Osteocyte (in vitro differentiated cells): ENCODE measurements around the gene POLRMT. TPM values are rescaled to one million over a fixed set of nuclear protein-coding genes. Genes with fewer than 3 reads are reported as not detected.

ENCODE experiments used
- DNase-seq: peaks from one replicate; pipeline ENCODE4 v3.0.0; 2021; ENCODE audit warnings: mixed read lengths; ENCODE audit not compliant: unreplicated experiment; ENCODE audit errors: extremely low spot score
- H3K27ac Mint-ChIP-seq: one replicate; pipeline ENCODE4 v1.8.0; 2021; ENCODE audit warnings: mild to moderate bottlenecking, mixed read lengths; ENCODE audit not compliant: unreplicated experiment
- H3K27me3 Mint-ChIP-seq: one replicate; pipeline ENCODE4 v1.8.0; 2021; ENCODE audit warnings: mixed read lengths; ENCODE audit not compliant: unreplicated experiment
- H3K36me3 Mint-ChIP-seq: one replicate; pipeline ENCODE4 v1.8.0; 2021; ENCODE audit warnings: mixed read lengths; ENCODE audit not compliant: unreplicated experiment
- H3K4me1 Mint-ChIP-seq: one replicate; pipeline ENCODE4 v1.8.0; 2021; ENCODE audit warnings: mixed read lengths; ENCODE audit not compliant: unreplicated experiment
- H3K4me3 Mint-ChIP-seq: one replicate; pipeline ENCODE4 v1.8.0; 2021; ENCODE audit warnings: mild to moderate bottlenecking, moderate library complexity, mixed read lengths; ENCODE audit not compliant: unreplicated experiment
- H3K9me3 Mint-ChIP-seq: one replicate; pipeline ENCODE4 v1.8.0; 2021; ENCODE audit warnings: mixed read lengths; ENCODE audit not compliant: unreplicated experiment
- total RNA-seq: library from RNA; stranded (reverse); gene quantifications from 2 replicates; pipeline ENCODE4 v1.2.1, GENCODE V29; 2021
- TF ChIP-seq, protein P1 (sequence below): fragments of 200-600 bp; sonication (generic); IDR thresholded peaks from 2 replicates; pipeline ENCODE4 v1.5.0; 2021; ENCODE audit warnings: antibody characterized with exemption, mild to moderate bottlenecking, moderate library complexity

The POLRMT gene
- total RNA-seq, 1 donor from 2014 or later, result 44.6 TPM

- Mint-ChIP-seq H3K4me1 (peaks cover 18% of the 10 kb centered on the region), H3K27ac (no peak overlapping the region), H3K27me3 (no peaks in the 10 kb centered on the region), H3K36me3 (peaks cover 6% of the 10 kb centered on the region), H3K4me3 (no peak overlapping the region), H3K9me3 (no peaks in the 10 kb centered on the region)
- no peak for DNase-seq
- TF ChIP-seq, protein P1, sequence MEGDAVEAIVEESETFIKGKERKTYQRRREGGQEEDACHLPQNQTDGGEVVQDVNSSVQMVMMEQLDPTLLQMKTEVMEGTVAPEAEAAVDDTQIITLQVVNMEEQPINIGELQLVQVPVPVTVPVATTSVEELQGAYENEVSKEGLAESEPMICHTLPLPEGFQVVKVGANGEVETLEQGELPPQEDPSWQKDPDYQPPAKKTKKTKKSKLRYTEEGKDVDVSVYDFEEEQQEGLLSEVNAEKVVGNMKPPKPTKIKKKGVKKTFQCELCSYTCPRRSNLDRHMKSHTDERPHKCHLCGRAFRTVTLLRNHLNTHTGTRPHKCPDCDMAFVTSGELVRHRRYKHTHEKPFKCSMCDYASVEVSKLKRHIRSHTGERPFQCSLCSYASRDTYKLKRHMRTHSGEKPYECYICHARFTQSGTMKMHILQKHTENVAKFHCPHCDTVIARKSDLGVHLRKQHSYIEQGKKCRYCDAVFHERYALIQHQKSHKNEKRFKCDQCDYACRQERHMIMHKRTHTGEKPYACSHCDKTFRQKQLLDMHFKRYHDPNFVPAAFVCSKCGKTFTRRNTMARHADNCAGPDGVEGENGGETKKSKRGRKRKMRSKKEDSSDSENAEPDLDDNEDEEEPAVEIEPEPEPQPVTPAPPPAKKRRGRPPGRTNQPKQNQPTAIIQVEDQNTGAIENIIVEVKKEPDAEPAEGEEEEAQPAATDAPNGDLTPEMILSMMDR, result no peak
Observed at GRCh38 chr19:582497-583197, 50.7 kb downstream of the POLRMT start.

- Mint-ChIP-seq H3K27ac (no peak overlapping the region), H3K4me1 (peaks cover 23% of the 10 kb centered on the region), H3K9me3 (no peaks in the 10 kb centered on the region), H3K4me3 (no peak overlapping the region), H3K27me3 (no peaks in the 10 kb centered on the region), H3K36me3 (peaks cover 6% of the 10 kb centered on the region)
- TF ChIP-seq, protein P1, result no peak
- no peak for DNase-seq
Observed at GRCh38 chr19:581399-582111, 51.8 kb downstream of the POLRMT start.

GRCh38 chr19:580274-580835 is 53.0 kb downstream of the POLRMT start:
- Mint-ChIP-seq H3K9me3 (no peaks in the 10 kb centered on the region), H3K36me3 (peaks cover 6% of the 10 kb centered on the region), H3K4me1 (peaks cover 26% of the 10 kb centered on the region), H3K27ac (no peak overlapping the region), H3K4me3 (no peak overlapping the region), H3K27me3 (no peaks in the 10 kb centered on the region)
- DNase-seq, result no peak
- TF ChIP-seq, protein P1, result no peak

DNA sequence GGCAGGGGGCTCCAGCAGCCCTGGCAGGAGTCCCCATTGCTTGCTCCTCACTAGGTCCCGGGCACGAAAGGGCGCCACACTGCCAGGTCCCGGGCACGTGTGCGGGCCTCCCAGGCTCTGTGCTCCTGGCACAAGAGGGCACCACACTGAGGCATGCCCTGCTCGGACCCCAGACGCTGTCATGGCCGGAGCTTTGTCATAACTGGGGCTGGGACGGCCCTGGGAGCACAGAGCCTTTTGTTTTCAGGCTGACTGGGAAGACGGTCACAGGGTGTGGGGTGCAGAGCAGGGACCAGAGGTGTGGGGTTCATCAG is 53.5 kb downstream of the POLRMT start:
- TF ChIP-seq, protein P1, result no peak
- no peak for DNase-seq
- Mint-ChIP-seq H3K4me3 (no peak overlapping the region), H3K36me3 (peaks cover 6% of the 10 kb centered on the region), H3K9me3 (no peaks in the 10 kb centered on the region), H3K27ac (no peak overlapping the region), H3K27me3 (no peaks in the 10 kb centered on the region), H3K4me1 (peaks cover 30% of the 10 kb centered on the region)

DNA sequence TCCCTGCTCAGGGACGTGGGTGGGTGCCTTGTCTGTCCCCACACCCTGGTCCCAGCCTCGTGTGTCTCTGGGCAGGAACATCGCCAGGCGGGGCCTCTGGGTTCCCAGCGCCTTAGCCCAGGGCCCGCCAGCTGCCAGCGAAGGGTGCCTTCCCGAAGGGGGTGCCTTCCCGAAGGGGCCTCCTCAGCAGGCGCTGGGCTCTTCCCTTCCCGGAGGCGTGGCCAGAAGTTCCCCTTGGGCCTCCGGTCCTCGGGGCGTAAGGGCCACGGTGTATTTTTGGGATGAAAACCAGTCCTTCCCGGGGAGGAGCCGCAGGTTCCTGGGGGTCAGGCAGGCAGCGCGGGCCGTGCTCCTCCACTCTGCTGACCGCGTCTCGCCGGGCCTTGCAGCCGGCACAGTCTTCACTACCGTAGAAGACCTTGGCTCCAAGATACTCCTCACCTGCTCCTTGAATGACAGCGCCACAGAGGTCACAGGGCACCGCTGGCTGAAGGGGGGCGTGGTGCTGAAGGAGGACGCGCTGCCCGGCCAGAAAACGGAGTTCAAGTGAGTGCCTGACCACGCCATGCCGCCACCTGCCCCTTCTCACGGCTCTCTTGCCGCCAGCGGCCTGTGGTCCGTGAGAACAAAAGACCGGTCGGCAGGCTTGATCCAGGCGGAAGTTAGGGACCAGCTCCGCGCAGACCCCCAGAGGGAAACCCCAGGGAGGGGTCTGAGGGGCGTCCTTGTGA is 54.1 kb downstream of the POLRMT start:
- Mint-ChIP-seq H3K27me3 (no peaks in the 10 kb centered on the region), H3K4me1 (peaks cover 35% of the 10 kb centered on the region), H3K27ac (no peak overlapping the region), H3K9me3 (no peaks in the 10 kb centered on the region), H3K36me3 (peaks cover 6% of the 10 kb centered on the region), H3K4me3 (no peak overlapping the region)
- TF ChIP-seq, protein P1, result no peak
- DNase-seq, result no peak
